22Rv1 (cell line): ENCODE measurements around the gene ATAD3B.
"Not testable (repeated sequence)": the region's sequence is repeated elsewhere in the genome, so short reads cannot be mapped to it uniquely, and the experiment has no call there.

Experiments used
- ZFX ChIP-seq: fragments of 450-650 bp; IDR thresholded peaks from 2 replicates; pipeline ENCODE4 v1.6.1; 2017; ENCODE audit warnings: antibody characterized with exemption, borderline replicate concordance
- TF ChIP-seq, protein P1 (sequence below): fragments of 450-650 bp; IDR thresholded peaks from 2 replicates; pipeline ENCODE4 v1.5.1; 2017; ENCODE audit warnings: mild to moderate bottlenecking

DNA sequence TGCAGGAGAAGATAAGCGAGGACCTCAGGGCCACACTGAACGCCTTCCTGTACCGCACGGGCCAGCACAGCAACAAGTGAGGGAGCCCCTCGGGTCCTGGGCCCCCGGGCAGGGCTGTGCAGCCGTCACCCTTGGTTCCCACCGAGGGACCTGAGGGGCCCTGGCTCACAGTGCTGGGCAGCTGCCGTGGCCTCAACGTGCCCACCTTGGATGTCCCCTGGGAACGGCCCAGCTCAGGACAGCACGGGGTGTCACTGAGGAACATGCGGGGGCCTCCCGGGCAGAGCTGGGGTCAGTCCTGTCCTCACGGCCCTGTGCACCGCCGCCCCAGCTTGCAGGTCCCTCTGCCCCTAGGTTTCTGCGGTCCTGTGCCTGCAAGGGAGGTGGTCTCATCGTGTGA, 12.4 kb upstream of the ATAD3B start:
- TF ChIP-seq, protein P1, sequence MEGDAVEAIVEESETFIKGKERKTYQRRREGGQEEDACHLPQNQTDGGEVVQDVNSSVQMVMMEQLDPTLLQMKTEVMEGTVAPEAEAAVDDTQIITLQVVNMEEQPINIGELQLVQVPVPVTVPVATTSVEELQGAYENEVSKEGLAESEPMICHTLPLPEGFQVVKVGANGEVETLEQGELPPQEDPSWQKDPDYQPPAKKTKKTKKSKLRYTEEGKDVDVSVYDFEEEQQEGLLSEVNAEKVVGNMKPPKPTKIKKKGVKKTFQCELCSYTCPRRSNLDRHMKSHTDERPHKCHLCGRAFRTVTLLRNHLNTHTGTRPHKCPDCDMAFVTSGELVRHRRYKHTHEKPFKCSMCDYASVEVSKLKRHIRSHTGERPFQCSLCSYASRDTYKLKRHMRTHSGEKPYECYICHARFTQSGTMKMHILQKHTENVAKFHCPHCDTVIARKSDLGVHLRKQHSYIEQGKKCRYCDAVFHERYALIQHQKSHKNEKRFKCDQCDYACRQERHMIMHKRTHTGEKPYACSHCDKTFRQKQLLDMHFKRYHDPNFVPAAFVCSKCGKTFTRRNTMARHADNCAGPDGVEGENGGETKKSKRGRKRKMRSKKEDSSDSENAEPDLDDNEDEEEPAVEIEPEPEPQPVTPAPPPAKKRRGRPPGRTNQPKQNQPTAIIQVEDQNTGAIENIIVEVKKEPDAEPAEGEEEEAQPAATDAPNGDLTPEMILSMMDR: not testable (repeated sequence)
- TF ChIP-seq ZFX: not testable (repeated sequence)
